NT2/D1 (cell line): ENCODE results near the gene OSBP2.

Experiments
- DNase-seq: peaks from one replicate; pipeline ENCODE4 v3.0.0-alpha.2; 2011; ENCODE audit warnings: low read depth, low spot score
- H3K27me3 ChIP-seq: 2 replicates; pipeline ENCODE4 v1.6.0; 2011; ENCODE audit warnings: mild to moderate bottlenecking; ENCODE audit not compliant: insufficient read length, insufficient read depth
- H3K36me3 ChIP-seq: 2 replicates; pipeline ENCODE4 v1.6.1; 2011; ENCODE audit warnings: mild to moderate bottlenecking, low read length, mixed read lengths; ENCODE audit not compliant: insufficient read depth, insufficient read length
- H3K4me1 ChIP-seq: 2 replicates; pipeline ENCODE4 v1.5.1; 2011; ENCODE audit not compliant: insufficient read depth, insufficient read length
- H3K4me3 ChIP-seq: 2 replicates; pipeline ENCODE4 v1.5.1; 2011; ENCODE audit warnings: low read depth; ENCODE audit not compliant: insufficient read length
- H3K9ac ChIP-seq: 2 replicates; pipeline ENCODE4 v1.6.0; 2011; ENCODE audit warnings: low read depth; ENCODE audit not compliant: insufficient read length
- H3K9me3 ChIP-seq: 2 replicates; pipeline ENCODE4 v1.5.1; 2011; ENCODE audit warnings: mild to moderate bottlenecking, low read length; ENCODE audit not compliant: insufficient read depth
- SUZ12 ChIP-seq: IDR thresholded peaks from 2 replicates; pipeline ENCODE4 v1.6.1; 2011; ENCODE audit not compliant: insufficient read length, insufficient read depth; ENCODE audit errors: extremely low read depth
- YY1 ChIP-seq: IDR thresholded peaks from 2 replicates; pipeline ENCODE4 v1.6.1; 2011; ENCODE audit not compliant: insufficient read length, insufficient read depth
- ZNF274 ChIP-seq: IDR thresholded peaks from 2 replicates; pipeline ENCODE4 v1.6.1; 2011; ENCODE audit warnings: mild to moderate bottlenecking, low read depth, low read length

The OSBP2 gene

DNA sequence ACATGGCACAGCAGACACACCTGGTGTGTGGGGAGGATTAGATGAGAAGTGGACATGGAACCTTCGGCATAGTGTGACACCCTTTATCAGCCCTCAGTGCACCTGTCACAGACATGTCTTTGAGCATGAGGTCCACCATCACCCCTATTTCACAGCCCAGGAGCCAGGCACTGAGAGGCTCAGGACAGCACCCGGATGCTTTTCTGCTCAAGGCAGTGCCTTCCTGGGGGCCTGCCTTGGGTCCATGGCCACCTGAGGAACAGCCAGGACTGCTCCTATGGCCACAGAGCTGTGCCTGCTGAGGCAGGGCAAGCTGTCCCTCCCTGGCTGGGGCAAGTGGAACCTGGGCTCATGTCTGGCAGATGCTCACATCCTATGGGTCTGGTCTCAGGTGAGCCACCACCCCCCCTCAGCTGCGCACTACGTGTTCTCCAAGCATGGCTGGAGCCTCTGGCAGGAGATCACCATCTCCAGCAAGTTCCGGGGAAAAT, 198.1 kb downstream of the OSBP2 start:
- Histone ChIP-seq H3K27me3 (no peaks in the 10 kb centered on the region), H3K4me1 (peaks cover 5% of the 10 kb centered on the region), H3K9ac (no peak overlapping the region), H3K4me3 (no peak overlapping the region), H3K9me3 (no peaks in the 10 kb centered on the region), H3K36me3 (peaks cover 21% of the 10 kb centered on the region)
- no peak for DNase-seq
- no peak for TF ChIP-seq SUZ12
- no peak for TF ChIP-seq YY1
- no peak for TF ChIP-seq ZNF274

GRCh38 chr22:30893434-30894370, 199.0 kb downstream of the OSBP2 start:
- Histone ChIP-seq H3K9ac (peak overlapping the region; percentile 9), H3K4me3 (no peak overlapping the region), H3K36me3 (peaks cover 21% of the 10 kb centered on the region), H3K4me1 (peaks cover 5% of the 10 kb centered on the region), H3K27me3 (no peaks in the 10 kb centered on the region), H3K9me3 (no peaks in the 10 kb centered on the region)
- DNase-seq = no peak
- TF ChIP-seq SUZ12 (no peak), YY1 (no peak), ZNF274 (no peak)

- Histone ChIP-seq H3K4me3 (no peak overlapping the region), H3K4me1 (peaks cover 5% of the 10 kb centered on the region), H3K9me3 (peaks cover 6% of the 10 kb centered on the region; the same call in 1 of the 2 replicates), H3K27me3 (no peaks in the 10 kb centered on the region), H3K9ac (no peak overlapping the region), H3K36me3 (peaks cover 21% of the 10 kb centered on the region)
- TF ChIP-seq ZNF274 (no peak), SUZ12 (no peak)
- peak; percentile 15 for DNase-seq
Measured at GRCh38 chr22:30894371-30894740, 199.7 kb downstream of the OSBP2 start.

DNA sequence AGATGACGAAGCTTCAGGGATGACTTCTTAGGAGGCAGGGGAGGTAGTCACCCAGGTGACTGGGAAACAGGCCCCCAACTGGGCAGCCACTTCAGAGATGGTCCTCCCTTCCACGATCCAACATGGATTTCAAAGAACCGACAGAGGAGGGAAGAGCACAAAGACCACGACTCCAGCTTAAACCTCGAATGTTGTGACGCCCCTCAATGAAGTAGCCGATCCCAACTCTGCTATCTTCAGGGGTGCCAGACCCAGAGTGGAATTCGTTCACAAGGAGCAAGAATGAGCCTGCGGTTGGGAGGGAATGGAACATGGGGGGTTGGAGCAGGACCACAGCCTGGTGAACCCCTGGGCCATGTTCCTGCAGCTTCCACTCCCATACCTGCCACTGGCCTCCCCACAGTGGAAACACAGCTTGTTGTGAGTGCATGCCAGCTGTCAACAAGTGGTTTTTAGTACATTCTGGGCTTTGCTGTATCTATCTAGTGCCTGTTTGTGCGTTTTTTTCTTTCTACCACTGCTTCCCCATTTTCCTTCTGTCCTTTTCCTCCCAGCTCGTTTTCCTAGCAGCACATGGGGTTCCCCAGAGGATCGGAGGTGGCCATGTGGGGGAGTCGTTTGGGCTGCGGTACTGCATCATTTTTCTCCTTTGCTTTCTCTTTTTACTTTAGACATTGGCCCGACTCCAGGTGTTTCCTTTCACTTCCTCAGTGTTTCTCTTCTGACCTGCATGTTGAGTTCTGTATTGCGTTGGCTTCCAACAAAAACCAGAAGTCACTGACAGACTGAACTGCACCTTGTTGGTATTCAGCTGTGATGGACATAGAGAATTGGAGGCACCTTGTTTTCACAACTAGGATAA, 208.1 kb downstream of the OSBP2 start:
- Histone ChIP-seq H3K9me3 (peaks cover 11% of the 10 kb centered on the region; the same call in 1 of the 2 replicates), H3K4me3 (no peak overlapping the region), H3K27me3 (no peaks in the 10 kb centered on the region), H3K36me3 (peaks cover 29% of the 10 kb centered on the region), H3K9ac (no peak overlapping the region), H3K4me1 (no peaks in the 10 kb centered on the region)
- DNase-seq = no peak
- TF ChIP-seq YY1 (no peak), ZNF274 (no peak), SUZ12 (no peak)

GRCh38 chr22:30903876-30904460, 209.3 kb downstream of the OSBP2 start:
- TF ChIP-seq YY1 (no peak), ZNF274 (no peak), SUZ12 (no peak)
- no peaks in the 10 kb centered on the region for H3K27me3 ChIP-seq
- H3K4me3 ChIP-seq = no peak overlapping the region
- no peak overlapping the region for H3K9ac ChIP-seq
- peaks cover 37% of the 10 kb centered on the region for H3K36me3 ChIP-seq
- DNase-seq = no peak
- peaks cover 9% of the 10 kb centered on the region; the same call in 1 of the 2 replicates for H3K9me3 ChIP-seq
- H3K4me1 ChIP-seq = no peaks in the 10 kb centered on the region

DNA sequence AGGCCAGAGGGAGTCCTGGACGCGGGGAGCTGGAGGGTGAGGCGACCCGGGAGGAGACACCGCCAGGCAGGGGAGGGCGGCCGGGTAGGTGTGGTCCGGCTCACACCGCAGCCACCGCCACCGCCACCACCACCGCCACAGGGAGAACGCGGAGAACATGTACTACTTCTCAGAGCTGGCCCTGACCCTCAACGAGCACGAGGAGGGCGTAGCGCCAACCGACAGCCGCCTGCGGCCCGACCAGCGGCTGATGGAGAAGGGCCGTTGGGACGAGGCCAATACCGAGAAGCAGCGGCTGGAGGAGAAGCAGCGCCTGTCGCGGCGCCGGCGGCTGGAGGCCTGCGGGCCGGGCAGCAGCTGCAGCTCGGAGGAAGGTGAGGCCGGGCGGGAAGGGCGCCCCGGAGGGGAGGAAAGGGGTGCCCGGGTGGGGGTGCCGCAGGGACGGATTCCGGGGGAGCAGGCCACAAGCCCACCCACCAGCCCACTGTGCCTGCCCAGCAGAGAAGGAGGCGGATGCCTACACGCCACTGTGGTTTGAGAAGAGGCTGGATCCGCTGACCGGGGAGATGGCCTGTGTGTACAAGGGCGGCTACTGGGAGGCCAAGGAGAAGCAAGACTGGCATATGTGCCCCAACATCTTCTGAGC, 211.1 kb downstream of the OSBP2 start:
- Histone ChIP-seq H3K36me3 (peaks cover 46% of the 10 kb centered on the region), H3K4me1 (no peaks in the 10 kb centered on the region), H3K9me3 (no peaks in the 10 kb centered on the region), H3K9ac (no peak overlapping the region), H3K4me3 (no peak overlapping the region), H3K27me3 (no peaks in the 10 kb centered on the region)
- no peak for DNase-seq
- TF ChIP-seq YY1 = no peak
- TF ChIP-seq ZNF274 = no peak
- TF ChIP-seq SUZ12 = no peak
